Measurements from ENCODE around the gene NRP2.

The NRP2 gene

DNA sequence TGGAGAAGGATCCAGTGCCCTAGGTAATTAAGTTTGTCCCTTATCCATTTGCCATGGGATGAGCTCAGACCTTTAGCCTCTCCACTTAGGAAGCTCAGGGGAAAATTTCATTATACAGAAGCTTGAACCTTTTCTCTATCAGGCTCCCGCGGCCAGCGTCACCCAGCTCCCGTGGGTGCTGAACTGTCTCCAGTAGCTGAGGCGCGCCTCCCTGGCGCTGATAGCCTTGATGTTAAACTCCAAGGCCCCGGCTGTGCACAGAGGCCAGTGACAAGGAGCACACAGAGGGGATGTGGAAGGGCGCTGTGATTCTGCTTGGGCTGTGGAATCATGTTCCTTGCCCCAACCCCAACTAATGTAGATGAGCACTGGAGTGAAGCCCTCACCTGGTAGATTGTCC is 50.8 kb downstream of the NRP2 start:
- TF ChIP-seq, protein P1, sequence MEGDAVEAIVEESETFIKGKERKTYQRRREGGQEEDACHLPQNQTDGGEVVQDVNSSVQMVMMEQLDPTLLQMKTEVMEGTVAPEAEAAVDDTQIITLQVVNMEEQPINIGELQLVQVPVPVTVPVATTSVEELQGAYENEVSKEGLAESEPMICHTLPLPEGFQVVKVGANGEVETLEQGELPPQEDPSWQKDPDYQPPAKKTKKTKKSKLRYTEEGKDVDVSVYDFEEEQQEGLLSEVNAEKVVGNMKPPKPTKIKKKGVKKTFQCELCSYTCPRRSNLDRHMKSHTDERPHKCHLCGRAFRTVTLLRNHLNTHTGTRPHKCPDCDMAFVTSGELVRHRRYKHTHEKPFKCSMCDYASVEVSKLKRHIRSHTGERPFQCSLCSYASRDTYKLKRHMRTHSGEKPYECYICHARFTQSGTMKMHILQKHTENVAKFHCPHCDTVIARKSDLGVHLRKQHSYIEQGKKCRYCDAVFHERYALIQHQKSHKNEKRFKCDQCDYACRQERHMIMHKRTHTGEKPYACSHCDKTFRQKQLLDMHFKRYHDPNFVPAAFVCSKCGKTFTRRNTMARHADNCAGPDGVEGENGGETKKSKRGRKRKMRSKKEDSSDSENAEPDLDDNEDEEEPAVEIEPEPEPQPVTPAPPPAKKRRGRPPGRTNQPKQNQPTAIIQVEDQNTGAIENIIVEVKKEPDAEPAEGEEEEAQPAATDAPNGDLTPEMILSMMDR (conservative IDR thresholded peaks at IDR 0.05; ENCODE audit: low read depth, low read length) = no peak
- H3K4me1 ChIP-seq (ENCODE audit: low read depth, poor library complexity, severe bottlenecking) = peaks cover 4% of the 10 kb centered on the region
- no peaks in the 10 kb centered on the region for H3K27me3 ChIP-seq (ENCODE audit: insufficient read depth, low read depth)
- H4K20me1 ChIP-seq (ENCODE audit: insufficient read depth) = no peaks in the 10 kb centered on the region
- no peak overlapping the region for H3K27ac ChIP-seq
- H3K4me3 ChIP-seq (IDR thresholded peaks at IDR 0.05; ENCODE audit: insufficient read depth, low read depth, low read length) = no peak overlapping the region
- H3K79me2 ChIP-seq (ENCODE audit: insufficient read depth, low read depth) = no peaks in the 10 kb centered on the region
- H3K36me3 ChIP-seq (ENCODE audit: insufficient read depth) = no peaks in the 10 kb centered on the region
- no peak overlapping the region for H3K9ac ChIP-seq
- H3K4me2 ChIP-seq = no peak overlapping the region
- H2AFZ ChIP-seq (ENCODE audit: low read depth) = no peak overlapping the region

DNA sequence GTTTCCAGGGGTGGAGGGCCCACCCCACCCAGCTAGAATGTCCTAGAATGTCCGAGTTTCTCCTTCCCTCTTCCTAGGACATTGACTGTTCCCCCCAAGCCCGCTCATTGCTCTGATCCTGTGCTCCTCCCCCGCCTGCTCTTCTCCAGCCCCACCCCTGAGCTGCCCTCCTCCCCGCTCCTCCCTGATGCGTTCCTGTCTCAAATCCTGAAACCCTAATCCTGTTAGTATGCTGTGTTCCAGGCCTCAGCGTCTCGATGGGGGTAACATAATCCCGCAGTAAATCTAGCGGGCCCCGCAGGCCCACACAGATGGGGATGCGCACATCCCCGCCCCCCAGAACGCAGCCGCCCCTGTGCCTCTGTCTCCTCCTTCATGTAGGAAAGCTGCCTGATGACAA is 51.3 kb downstream of the NRP2 start:
- peaks cover 4% of the 10 kb centered on the region for H3K4me1 ChIP-seq (ENCODE audit: low read depth, poor library complexity, severe bottlenecking)
- no peaks in the 10 kb centered on the region for H3K36me3 ChIP-seq (ENCODE audit: insufficient read depth)
- H2AFZ ChIP-seq (ENCODE audit: low read depth) = no peak overlapping the region
- H4K20me1 ChIP-seq (ENCODE audit: insufficient read depth) = no peaks in the 10 kb centered on the region
- TF ChIP-seq, protein P1 (conservative IDR thresholded peaks at IDR 0.05; ENCODE audit: low read depth, low read length) = no peak
- no peaks in the 10 kb centered on the region for H3K79me2 ChIP-seq (ENCODE audit: insufficient read depth, low read depth)
- H3K27me3 ChIP-seq (ENCODE audit: insufficient read depth, low read depth) = no peaks in the 10 kb centered on the region
- H3K27ac ChIP-seq = no peak overlapping the region
- H3K9ac ChIP-seq = no peak overlapping the region
- H3K4me2 ChIP-seq = no peak overlapping the region
- no peak overlapping the region for H3K4me3 ChIP-seq (IDR thresholded peaks at IDR 0.05; ENCODE audit: insufficient read depth, low read depth, low read length)

DNA sequence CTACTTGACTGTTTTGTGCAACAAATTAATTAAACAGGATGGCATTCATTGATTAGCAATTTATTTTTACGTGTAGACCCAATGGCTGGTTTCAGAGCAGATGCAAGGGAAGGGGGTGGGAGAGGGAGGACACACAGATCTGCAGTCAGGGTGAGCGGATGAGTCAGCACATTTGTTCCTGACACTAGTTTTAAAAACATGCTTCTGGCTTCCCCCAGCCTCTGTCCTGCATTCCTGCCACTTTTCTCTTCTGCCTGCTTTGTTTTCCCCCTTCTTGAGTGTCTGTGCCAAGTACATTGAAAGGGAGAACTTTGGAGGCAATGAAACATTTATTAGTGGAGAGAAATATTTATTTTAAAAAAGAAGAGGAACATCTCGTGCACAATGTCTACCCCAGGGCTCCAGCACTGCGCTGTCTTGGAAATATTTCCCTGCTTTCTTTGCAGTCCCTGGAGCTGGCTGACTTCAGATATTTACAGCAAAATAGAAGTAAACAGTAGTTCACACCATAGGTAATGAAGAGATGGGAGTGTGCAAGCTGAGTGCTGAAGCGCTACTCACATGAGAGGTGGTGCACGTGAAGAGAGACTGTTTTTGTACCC is 52.2 kb downstream of the NRP2 start:
- no peak overlapping the region for H3K27ac ChIP-seq
- H3K79me2 ChIP-seq (ENCODE audit: insufficient read depth, low read depth) = no peaks in the 10 kb centered on the region
- H2AFZ ChIP-seq (ENCODE audit: low read depth) = no peak overlapping the region
- no peak overlapping the region for H3K9ac ChIP-seq
- H3K27me3 ChIP-seq (ENCODE audit: insufficient read depth, low read depth) = no peaks in the 10 kb centered on the region
- H3K4me2 ChIP-seq = no peak overlapping the region
- peaks cover 4% of the 10 kb centered on the region for H3K4me1 ChIP-seq (ENCODE audit: low read depth, poor library complexity, severe bottlenecking)
- no peaks in the 10 kb centered on the region for H4K20me1 ChIP-seq (ENCODE audit: insufficient read depth)
- no peak overlapping the region for H3K4me3 ChIP-seq (IDR thresholded peaks at IDR 0.05; ENCODE audit: insufficient read depth, low read depth, low read length)
- no peaks in the 10 kb centered on the region for H3K36me3 ChIP-seq (ENCODE audit: insufficient read depth)
- TF ChIP-seq, protein P1 (conservative IDR thresholded peaks at IDR 0.05; ENCODE audit: low read depth, low read length) = no peak

DNA sequence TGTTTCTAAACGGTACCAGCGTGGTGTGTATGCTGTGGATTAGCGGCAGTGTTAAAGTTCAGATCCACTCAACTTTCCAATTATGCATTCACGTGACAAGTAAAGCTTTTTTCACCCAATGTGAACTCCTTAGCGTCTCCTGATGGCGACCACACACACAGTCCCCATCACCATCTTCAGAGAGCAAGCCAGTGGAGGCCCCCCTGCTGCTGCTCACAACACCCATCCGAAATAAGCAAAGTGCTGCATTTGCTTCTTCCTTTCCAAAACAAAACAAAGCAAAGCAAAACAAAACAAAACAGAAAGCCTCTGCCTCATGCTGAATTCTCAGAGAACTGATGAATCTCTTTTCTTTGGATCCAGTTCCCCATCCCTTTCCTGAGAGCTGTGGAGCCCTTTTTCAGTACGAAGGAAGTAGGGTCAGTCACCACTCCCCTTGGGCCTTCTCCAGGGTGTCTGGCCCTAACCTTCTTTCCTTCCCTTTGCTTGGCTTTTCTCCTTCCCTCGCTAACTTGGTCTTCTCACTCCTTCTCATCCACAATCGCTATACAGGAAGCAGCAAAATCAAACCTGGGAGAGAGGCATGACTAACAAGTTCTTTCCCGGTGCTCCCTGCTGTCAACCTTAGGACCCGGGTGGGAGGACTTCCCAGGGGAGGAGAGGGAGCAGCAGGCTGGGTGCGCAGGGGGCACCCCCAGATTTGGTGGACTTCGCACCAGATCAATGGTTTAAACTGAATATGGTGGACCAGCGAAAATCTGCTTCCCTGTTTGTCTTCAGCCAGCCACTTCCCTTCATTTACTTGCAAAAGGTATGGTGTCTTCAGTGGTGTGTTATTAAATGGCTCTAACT is 56.0 kb downstream of the NRP2 start:
- H3K4me2 ChIP-seq = no peak overlapping the region
- H4K20me1 ChIP-seq (ENCODE audit: insufficient read depth) = no peaks in the 10 kb centered on the region
- peaks cover 4% of the 10 kb centered on the region for H3K4me1 ChIP-seq (ENCODE audit: low read depth, poor library complexity, severe bottlenecking)
- no peaks in the 10 kb centered on the region for H3K27me3 ChIP-seq (ENCODE audit: insufficient read depth, low read depth)
- no peak overlapping the region for H3K4me3 ChIP-seq (IDR thresholded peaks at IDR 0.05; ENCODE audit: insufficient read depth, low read depth, low read length)
- no peak overlapping the region for H3K27ac ChIP-seq
- H3K9ac ChIP-seq = no peak overlapping the region
- TF ChIP-seq, protein P1 (conservative IDR thresholded peaks at IDR 0.05; ENCODE audit: low read depth, low read length) = no peak
- no peak overlapping the region for H2AFZ ChIP-seq (ENCODE audit: low read depth)
- no peaks in the 10 kb centered on the region for H3K36me3 ChIP-seq (ENCODE audit: insufficient read depth)
- H3K79me2 ChIP-seq (ENCODE audit: insufficient read depth, low read depth) = no peaks in the 10 kb centered on the region

Measured in KMS-11 (cell line).